HG03520 (cell line): Measurements from ENCODE around the gene PAXIP1.

Experiments
- ATAC-seq: cut with Tn5 transposase; IDR thresholded peaks from one replicate; pipeline ENCODE4 v1.9.1; 2021; ENCODE audit warnings: mild to moderate bottlenecking, moderate library complexity; ENCODE audit not compliant: unreplicated experiment

The PAXIP1 gene

GRCh38 chr7:154896076-154896475 lies 106.8 kb downstream of the PAXIP1 start:
- no peak for ATAC-seq
